ENCODE results near the gene CNR1.

Gene CNR1

GRCh38 chr6:88115307-88115706 is 50.8 kb downstream of the CNR1 start:
- Histone ChIP-seq H3K9me3 (ENCODE audit: insufficient read depth, low read depth, low read length) (no peaks in the 10 kb centered on the region), H3K27ac (ENCODE audit: low read depth, low read length) (no peak overlapping the region), H3K4me3 (ENCODE audit: low read length) (no peak overlapping the region), H3K27me3 (ENCODE audit: insufficient read depth, low read length) (no peaks in the 10 kb centered on the region), H3K9ac (ENCODE audit: low read depth, low read length) (no peak overlapping the region), H3K4me1 (ENCODE audit: insufficient read depth, low read length) (no peaks in the 10 kb centered on the region; the same call in 1 of the 2 replicates), H3K36me3 (ENCODE audit: insufficient read depth, low read length) (no peaks in the 10 kb centered on the region)
- WGBS = 42% methylated on average over 2 of the region's 2 CpGs

DNA sequence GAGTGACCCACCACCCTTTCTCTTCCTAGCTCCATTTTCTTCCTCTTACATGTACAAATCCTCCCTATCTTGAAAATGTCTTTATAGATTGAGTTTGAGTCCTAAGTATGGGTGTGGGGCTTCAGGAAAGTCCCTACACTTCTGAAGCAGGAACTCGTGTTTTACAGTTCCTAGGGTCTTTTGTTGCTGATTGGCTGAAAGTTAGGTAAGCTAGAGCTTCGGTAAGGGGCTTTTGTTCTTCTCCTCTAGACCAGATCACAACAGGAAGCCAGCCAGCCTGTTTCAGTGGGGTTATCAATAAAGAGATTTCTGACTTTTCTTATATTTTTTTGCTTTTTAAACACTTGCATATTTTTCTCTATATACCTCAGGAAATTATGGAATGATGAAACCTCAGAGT is 51.3 kb downstream of the CNR1 start:
- 32% methylated on average over 1 of the region's 2 CpGs for WGBS
- Histone ChIP-seq H3K9me3 (ENCODE audit: insufficient read depth, low read depth, low read length) (no peaks in the 10 kb centered on the region), H3K9ac (ENCODE audit: low read depth, low read length) (no peak overlapping the region), H3K27ac (ENCODE audit: low read depth, low read length) (no peak overlapping the region), H3K27me3 (ENCODE audit: insufficient read depth, low read length) (no peaks in the 10 kb centered on the region), H3K4me1 (ENCODE audit: insufficient read depth, low read length) (no peaks in the 10 kb centered on the region; the same call in 1 of the 2 replicates), H3K4me3 (ENCODE audit: low read length) (no peak overlapping the region), H3K36me3 (ENCODE audit: insufficient read depth, low read length) (no peaks in the 10 kb centered on the region)

DNA sequence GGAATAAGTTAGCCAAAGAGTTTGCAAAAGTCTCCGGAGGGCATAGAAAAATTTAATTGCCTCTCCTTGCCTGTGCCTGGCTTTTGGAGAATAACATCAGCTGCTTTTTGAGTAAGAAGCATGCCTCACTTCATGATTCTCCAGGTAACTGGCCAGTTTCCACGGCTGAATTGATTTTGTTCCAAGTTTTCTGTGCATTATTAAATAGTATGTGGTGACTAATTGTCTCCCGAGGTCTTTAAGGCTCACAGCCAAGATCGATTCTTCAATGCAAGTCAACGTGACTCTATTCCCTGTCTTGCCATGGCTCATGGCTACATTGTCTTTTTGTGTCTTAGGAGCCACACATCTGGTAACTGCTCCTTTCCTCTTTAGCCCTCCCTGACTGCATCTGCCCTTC is 54.2 kb downstream of the CNR1 start:
- Histone ChIP-seq H3K9me3 (ENCODE audit: insufficient read depth, low read depth, low read length) (no peaks in the 10 kb centered on the region), H3K4me3 (ENCODE audit: low read length) (no peak overlapping the region), H3K4me1 (ENCODE audit: insufficient read depth, low read length) (no peaks in the 10 kb centered on the region; the same call in 1 of the 2 replicates), H3K27me3 (ENCODE audit: insufficient read depth, low read length) (no peaks in the 10 kb centered on the region), H3K9ac (ENCODE audit: low read depth, low read length) (no peak overlapping the region), H3K36me3 (ENCODE audit: insufficient read depth, low read length) (no peaks in the 10 kb centered on the region), H3K27ac (ENCODE audit: low read depth, low read length) (no peak overlapping the region)
- WGBS = 92% methylated on average over 5 of the region's 5 CpGs

- Histone ChIP-seq H3K4me3 (ENCODE audit: low read length) (no peak overlapping the region), H3K4me1 (ENCODE audit: insufficient read depth, low read length) (no peaks in the 10 kb centered on the region; the same call in 1 of the 2 replicates), H3K9ac (ENCODE audit: low read depth, low read length) (no peak overlapping the region), H3K27me3 (ENCODE audit: insufficient read depth, low read length) (no peaks in the 10 kb centered on the region), H3K27ac (ENCODE audit: low read depth, low read length) (no peak overlapping the region), H3K36me3 (ENCODE audit: insufficient read depth, low read length) (no peaks in the 10 kb centered on the region), H3K9me3 (ENCODE audit: insufficient read depth, low read depth, low read length) (no peaks in the 10 kb centered on the region)
Measured at GRCh38 chr6:88107241-88107640, 58.9 kb downstream of the CNR1 start.

GRCh38 chr6:88105741-88106340 is 60.3 kb downstream of the CNR1 start:
- WGBS = 90% methylated on average over 7 of the region's 7 CpGs

More at GRCh38 chr6:88105741-88106340, 60.3 kb downstream of the CNR1 start:
- Histone ChIP-seq H3K4me1 (ENCODE audit: insufficient read depth, low read length) (no peaks in the 10 kb centered on the region; the same call in 1 of the 2 replicates), H3K27ac (ENCODE audit: low read depth, low read length) (no peak overlapping the region), H3K9ac (ENCODE audit: low read depth, low read length) (no peak overlapping the region), H3K27me3 (ENCODE audit: insufficient read depth, low read length) (no peaks in the 10 kb centered on the region), H3K36me3 (ENCODE audit: insufficient read depth, low read length) (no peaks in the 10 kb centered on the region), H3K9me3 (ENCODE audit: insufficient read depth, low read depth, low read length) (no peaks in the 10 kb centered on the region), H3K4me3 (ENCODE audit: low read length) (no peak overlapping the region)
